ENCODE data around the gene HOXA3.

The HOXA3 gene

GRCh38 chr7:27141923-27142579 is 10.3 kb downstream of the HOXA3 start:
- DNase-seq, result no peak

- DNase-seq, result no peak
Observed at GRCh38 chr7:27141137-27141922, 11.1 kb downstream of the HOXA3 start.

GRCh38 chr7:27140126-27140857 is 12.1 kb downstream of the HOXA3 start:
- no peak for DNase-seq

- DNase-seq, result no peak
Observed at GRCh38 chr7:27139334-27140125, 12.9 kb downstream of the HOXA3 start.

GRCh38 chr7:27138985-27139333 is 13.4 kb downstream of the HOXA3 start:
- no peak for DNase-seq

- DNase-seq, result no peak
Observed at GRCh38 chr7:27138472-27138871, 13.9 kb downstream of the HOXA3 start.

- no peak for DNase-seq
Observed at GRCh38 chr7:27137640-27138315, 14.6 kb downstream of the HOXA3 start.

- no peak for DNase-seq
Observed at GRCh38 chr7:27134392-27134791, 18.0 kb downstream of the HOXA3 start.

GRCh38 chr7:27133409-27134231 is 18.8 kb downstream of the HOXA3 start:
- no peak for DNase-seq

- DNase-seq, result no peak
Observed at GRCh38 chr7:27132978-27133377, 19.4 kb downstream of the HOXA3 start.

- no peak for DNase-seq
Observed at GRCh38 chr7:27132214-27132613, 20.2 kb downstream of the HOXA3 start.

GRCh38 chr7:27131390-27131819 is 21.0 kb downstream of the HOXA3 start:
- no peak for DNase-seq

- peak; percentile 94 for DNase-seq
Observed at GRCh38 chr7:27130540-27131389, 21.6 kb downstream of the HOXA3 start, which contains the start of gene HOXA4. Gene HOXA4, minus strand, starts transcription at chr7:27130757. Its CDS starts 24 bp downstream, at chr7:27130733.

- DNase-seq, result peak; percentile 29
Observed at GRCh38 chr7:27129729-27130539, 22.4 kb downstream of the HOXA3 start.

GRCh38 chr7:27128776-27129728 is 23.3 kb downstream of the HOXA3 start:
- DNase-seq, result no peak

- no peak for DNase-seq
Observed at GRCh38 chr7:27128034-27128433, 24.3 kb downstream of the HOXA3 start.

- no peak for DNase-seq
Observed at GRCh38 chr7:27126596-27127327, 25.6 kb downstream of the HOXA3 start.

GRCh38 chr7:27125986-27126394 is 26.4 kb downstream of the HOXA3 start:
- no peak for DNase-seq
